Left lobe of liver (tissue), 2 donors: ENCODE data around the gene TRAPPC10. TPM values are rescaled to one million over a fixed set of nuclear protein-coding genes. Genes with fewer than 3 reads are reported as not detected.

Experiments
- ATAC-seq: fragments of 200-7000 bp; cut with Tn5 transposase; one replicate; pipeline ENCODE4 v1.9.1; 2020; ENCODE audit warnings: mild to moderate bottlenecking, moderate library complexity
- DNase-seq: peaks from one replicate; pipeline ENCODE4 v3.0.0-alpha.2; 2020; ENCODE audit warnings: low spot score
- total RNA-seq: library from RNA; stranded (reverse); gene quantifications from one replicate; pipeline ENCODE4 v1.2.1, GENCODE V29; 2021
- donor health status: DM: no; HTN: no; CAD: no; lungs with moderate emphysema.
- donor health status: DM: no; HTN: yes; CAD: no.

Gene TRAPPC10
- total RNA-seq, 1 donor from 2014 or later, result 21.2 TPM

- ATAC-seq, result no peak
- DNase-seq, result no peak
These were observed 30.8 kb upstream of the TRAPPC10 start for GRCh38 chr21:43981151-43981870.

DNA sequence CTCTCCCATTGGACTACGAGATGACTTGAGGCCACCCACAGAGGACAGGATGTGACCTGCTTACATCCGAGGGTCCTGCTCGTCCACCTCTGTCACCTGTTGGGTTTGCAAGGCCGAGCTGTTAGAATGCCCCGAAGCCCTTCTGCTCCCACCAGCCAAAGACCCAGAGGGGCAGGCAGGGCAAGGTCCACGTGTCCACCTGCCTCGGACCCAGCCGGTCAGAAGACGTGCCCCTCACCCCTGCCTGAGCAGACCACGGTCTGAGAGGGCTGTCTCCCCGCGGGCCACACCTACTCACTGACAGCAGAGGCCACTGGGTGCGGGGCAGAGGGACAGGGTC is 30.3 kb upstream of the TRAPPC10 start:
- DNase-seq (no peak), ATAC-seq (no peak)

GRCh38 chr21:43982489-43983078 is 29.5 kb upstream of the TRAPPC10 start:
- ATAC-seq (no peak), DNase-seq (no peak)

DNA sequence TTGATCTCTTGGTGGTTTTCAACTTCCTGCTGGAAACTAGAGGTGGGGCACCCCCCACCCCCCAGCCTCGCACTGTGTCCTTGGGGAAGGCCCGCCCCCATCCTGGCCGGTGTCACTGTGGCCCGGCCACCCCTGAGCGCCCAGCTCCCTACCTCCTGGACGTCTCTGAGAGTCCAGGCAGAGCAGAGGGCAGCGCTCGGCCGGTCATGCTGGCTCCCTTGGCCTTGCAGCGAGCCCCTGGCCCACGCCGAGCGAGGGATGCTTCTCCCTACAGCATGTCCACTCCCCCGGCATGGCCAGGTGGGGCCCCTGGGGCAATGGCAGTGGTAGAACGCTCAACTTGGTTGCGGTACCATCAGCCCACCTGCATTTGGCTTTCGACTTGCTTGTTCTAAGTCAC is 28.7 kb upstream of the TRAPPC10 start:
- no peak for DNase-seq
- no peak for ATAC-seq

GRCh38 chr21:43983860-43984420 is 28.2 kb upstream of the TRAPPC10 start:
- ATAC-seq (no peak), DNase-seq (no peak)

DNA sequence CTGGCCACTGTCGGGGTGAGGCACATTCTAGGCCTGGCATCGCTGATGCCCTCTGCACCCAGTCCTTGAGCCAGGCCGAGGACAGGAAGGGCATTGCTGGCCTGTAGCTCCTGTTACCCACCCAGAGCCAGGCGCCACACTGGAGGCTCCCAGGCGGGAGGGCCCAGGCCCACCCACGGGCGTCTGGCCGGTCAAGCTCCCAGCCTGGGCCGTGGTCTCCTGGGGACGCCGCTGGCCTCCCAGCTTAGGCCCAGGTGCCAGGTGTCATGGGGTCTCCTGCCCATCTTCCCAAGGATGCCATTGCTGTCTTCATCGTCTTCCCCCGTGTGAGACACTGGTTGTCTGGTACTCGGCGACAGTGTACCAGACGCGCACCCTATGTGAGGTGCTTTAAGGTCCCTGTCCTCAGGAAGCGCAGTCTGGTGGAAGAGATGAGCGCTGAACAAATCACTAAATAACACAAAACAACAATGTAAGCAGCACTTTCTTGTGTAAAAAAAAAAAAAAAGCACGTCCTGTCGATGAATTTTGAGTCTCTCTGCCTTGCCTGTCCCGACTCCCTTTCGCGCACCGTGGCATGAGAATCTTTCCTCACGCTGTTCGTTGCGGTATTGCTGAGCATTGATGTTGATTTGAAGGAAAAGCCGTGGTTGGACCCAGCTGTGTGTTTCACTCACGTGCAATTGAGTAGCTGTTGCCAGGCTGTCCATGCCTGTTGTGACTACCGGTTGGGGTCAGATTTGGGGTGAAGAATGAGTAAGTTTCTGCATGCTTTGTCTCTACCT is 27.0 kb upstream of the TRAPPC10 start:
- ATAC-seq (peak; percentile 10), DNase-seq (no peak)

DNA sequence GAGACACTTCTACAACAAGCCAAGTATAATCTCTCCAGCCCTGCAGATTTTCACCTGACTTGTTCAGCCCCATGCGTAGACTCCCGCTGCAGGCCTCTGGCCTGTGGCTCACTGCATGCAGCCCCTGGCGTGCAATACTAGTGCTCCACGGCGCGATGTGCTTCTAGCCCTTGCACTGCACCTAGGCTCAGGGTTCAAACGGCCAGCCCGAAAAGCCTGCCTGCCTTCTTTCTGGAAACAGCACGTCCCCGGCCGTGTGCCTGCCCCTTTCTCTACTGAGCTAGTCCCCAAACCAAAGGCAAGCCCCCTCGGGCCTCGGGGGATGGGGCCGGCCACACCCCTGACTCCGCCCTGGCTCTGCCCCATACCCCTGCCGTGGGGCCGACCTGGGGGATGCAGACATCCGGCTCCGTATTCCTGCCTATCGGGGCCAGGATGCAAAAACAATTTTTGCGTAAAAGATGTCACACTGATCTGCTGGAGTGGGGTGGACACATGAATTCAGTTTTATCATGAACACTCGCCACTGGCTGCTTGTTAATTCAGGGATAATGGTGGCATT is 26.3 kb upstream of the TRAPPC10 start:
- DNase-seq (no peak), ATAC-seq (peak; percentile 20)

DNA sequence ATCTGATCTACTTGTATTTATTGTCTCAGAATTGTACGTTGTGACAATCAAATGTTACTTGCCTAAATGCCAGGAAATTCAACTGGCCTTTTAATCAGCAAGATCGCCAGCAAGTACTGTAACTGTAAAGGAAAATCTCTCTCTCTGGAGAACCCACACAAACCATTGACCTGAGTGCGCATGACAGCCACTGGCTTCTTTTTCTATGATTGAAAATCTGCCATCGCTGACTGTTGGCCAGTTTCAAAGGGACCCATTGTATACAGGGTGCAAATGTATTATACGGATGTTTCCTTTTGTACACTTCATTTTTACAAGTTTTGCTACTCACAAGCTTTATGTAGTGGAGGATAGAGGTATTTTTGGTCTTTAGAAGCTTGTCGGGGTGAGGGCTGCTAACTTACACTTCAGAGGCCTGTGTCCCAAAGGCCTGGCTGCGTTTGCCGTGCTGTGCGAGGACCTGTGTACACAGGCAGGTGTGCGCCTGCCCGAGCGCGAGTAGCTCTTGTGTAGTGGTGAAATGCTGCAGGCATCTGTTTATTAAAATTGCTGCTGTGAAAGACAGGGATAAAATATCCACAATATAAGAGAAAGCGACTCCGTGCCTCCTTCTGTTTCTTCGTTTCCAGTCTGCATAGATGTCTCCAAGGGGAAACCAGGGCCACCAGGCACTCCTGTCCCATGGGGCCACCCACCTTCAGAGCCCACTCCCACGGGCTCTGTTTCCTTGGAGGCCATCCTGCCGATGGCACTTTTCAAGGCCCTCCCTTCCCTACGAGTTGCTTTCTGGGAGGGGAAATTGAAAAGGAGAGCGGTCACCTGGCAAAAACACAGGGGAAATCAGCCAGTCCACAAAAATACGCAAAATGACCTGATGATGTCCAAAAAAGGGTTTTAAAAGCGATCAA is 25.3 kb upstream of the TRAPPC10 start:
- DNase-seq, result no peak
- ATAC-seq, result peak; percentile 21

- DNase-seq (no peak), ATAC-seq (peak; percentile 18)
These were observed 24.6 kb upstream of the TRAPPC10 start for GRCh38 chr21:43987509-43987908.

GRCh38 chr21:43988016-43988415 is 24.1 kb upstream of the TRAPPC10 start:
- DNase-seq (no peak), ATAC-seq (peak; percentile 15)

DNA sequence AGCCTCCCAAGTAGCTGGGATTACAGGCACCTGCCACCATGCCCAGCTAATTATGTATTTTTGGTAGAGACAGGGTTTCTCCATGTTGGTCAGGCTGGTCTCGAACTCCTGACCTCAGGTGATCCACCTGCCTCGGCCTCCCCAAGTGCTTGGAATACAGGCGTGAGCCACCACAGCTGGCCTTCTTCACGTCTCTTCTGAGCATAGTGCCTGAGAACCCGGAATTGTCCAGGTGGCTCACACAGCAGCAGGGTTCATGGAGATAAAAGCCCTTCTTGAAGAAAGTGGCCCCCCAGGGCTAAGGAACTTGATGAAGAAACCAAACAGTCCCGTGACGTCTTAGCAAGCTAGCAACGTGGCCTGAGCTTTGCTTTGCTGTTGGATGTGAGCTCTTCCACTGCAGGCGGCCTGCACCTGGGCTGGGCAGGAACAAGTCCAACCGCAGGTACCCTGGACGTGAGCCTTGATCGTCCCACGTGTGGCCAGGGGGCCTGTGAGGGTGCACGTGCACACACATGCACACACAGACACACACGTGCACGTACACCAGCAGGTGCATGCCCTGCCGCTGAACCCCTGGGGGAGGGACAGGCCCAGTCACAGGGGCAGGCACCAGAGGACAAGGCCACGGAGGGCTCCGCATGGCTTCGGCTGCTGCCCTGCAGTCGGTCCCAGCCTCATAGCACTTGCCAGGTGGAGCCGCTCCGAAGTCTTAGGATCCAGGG is 23.4 kb upstream of the TRAPPC10 start:
- DNase-seq (no peak), ATAC-seq (peak; percentile 12)

DNA sequence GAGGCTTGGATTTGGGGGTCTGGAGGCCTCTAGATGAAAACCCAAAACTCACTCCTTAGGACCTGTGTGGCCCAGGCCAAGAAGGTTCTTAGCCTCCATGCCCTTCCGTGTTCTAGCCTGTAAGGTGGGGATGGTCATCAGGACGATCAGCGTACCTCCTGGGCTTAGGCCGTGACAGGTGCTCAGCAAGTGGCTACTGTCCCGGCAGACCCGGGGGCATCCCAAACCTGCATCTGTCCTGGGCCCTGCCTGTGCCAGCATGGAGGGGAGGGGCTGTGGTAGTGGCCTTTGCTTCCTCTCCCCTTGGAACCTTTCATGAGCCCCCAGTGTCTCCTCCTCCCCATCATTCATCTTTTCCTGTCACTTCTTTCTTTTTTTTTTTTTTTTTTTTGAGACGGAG is 22.7 kb upstream of the TRAPPC10 start:
- no peak for ATAC-seq
- no peak for DNase-seq

DNA sequence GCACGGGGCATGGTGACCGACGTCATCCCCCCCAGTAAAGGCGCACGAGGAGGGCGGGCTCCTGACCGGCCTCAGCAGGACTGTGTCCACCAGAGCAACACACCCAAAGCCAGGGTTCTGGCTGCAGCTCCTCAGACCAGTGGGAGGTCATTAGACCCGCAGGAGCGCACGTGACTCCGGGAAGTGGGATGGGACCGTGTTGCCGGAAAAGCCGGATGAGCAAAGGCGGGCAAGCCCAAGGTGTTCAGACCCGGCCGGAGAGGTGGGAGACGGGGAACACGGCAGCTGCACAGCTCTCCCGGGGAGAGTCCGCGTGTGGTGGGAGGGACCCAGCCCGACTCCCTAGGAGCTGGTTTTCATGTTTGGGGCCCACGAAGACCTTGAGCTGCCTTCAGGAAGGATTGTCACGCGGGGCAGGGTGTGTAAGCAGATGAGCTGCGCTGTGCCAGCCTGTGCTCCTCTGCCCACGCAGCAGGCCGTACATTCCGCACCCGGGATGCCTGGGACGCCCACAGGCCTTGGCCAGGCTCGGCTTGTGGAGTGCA is 20.6 kb upstream of the TRAPPC10 start:
- no peak for ATAC-seq
- DNase-seq, result no peak

GRCh38 chr21:43992121-43992520 is 20.0 kb upstream of the TRAPPC10 start:
- DNase-seq, result no peak

DNA sequence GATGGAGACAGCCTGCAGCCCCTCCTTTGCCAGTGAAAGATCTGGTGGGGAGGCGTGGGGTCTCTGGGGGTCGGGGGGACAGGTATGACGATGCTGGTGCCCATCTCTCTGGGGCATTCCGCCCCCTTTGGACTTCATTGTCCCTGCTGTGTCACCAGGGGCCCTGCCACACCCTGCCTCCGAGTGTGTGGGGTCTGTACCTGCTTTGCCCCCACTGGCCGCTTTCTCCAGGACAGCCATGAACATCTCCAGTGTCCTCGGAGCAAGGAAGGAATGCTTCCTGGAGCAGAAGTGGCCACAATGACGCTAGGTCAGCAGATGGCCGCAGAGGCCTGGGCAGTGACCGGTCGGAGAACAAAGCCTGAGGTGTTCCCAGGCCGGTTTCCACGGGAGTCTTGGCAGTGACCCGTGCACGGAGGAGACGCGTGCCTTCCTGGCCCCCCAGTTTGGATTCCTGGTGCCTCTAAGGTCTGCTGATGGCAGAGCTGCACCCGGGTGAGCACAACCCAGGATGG is 18.6 kb upstream of the TRAPPC10 start:
- ATAC-seq (no peak), DNase-seq (no peak)

More at GRCh38 chr21:43992121-43992520, 20.0 kb upstream of the TRAPPC10 start:
- no peak for ATAC-seq

DNA sequence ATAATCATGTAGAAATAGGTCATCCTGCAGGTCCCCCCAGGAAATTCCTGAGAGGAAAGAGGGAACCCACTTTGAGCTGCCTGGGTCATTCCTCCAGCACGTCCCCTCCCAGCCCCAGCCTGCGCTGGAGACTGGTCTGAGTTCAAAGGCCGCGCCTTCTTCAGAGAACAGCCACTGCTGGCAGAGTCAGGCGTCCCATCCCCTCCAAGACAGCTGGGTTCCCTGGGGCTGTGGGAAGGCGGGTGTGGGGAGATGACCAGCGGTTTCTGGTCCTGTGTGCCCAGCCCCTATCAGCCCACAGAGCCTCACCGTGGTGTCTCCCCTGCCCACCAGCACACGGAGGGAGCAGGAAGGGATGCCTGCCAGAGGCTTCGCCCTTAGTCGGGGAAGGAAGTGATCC is 18.0 kb upstream of the TRAPPC10 start:
- ATAC-seq, result peak; percentile 11
- DNase-seq, result no peak

DNA sequence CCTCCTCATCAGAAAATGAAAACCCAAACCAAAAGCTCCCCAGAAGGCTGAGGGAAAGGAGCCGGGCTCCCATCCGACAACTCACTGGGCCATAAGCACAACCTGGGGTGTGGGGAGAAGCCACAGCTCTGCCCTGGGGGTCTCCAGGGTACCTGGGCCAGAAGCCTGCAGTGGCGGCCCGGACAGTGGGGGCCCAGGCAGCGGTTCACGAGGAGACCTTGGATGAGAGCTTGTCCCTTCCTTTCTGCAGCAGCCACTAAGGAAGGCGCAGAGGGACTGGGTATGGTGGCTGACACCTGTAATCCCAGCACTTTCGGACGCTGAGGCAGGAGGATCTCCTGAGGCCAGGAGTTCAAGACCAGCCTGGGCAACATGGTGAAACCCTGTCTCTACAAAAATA is 17.5 kb upstream of the TRAPPC10 start:
- no peak for DNase-seq
- no peak for ATAC-seq

DNA sequence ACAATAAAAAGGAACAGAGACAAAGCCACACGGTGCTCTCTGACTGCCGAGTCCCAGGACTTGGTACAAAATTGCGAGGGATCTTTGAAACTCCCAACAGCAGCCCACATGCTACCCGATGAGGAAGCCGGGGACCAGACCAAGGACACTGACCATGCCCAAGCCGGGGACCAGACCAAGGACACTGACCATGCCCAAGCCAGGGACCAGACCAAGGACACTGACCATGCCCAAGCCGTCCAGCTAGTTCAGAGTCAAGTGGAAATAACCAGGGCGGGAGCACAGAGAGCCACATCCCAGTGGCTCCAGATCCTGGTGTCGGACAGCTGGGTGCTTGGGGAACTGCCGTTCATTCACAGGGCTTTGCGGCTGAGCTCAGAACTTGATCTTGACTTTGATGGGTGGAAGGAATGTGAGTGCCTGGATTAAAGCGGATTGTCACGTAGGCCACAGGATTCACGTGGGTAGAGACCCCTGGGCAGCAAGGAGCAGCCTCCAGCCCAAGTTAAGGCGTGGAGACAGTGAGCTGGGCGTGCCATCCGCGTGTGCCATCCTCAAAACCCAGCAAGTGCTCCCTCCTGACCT is 16.5 kb upstream of the TRAPPC10 start:
- ATAC-seq, result no peak
- DNase-seq, result no peak
